Adipocyte (in vitro differentiated cells): ENCODE data around the gene PIEZO1.

Experiments
- DNase-seq: peaks from one replicate; pipeline ENCODE4 v3.0.0-alpha.2; 2015; ENCODE audit warnings: low read depth
- H3K27me3 ChIP-seq: replicated peaks from 2 replicates; pipeline ENCODE4 v1.7.0; 2013; ENCODE audit warnings: mild to moderate bottlenecking, low read length, moderate library complexity; ENCODE audit not compliant: control insufficient read depth, insufficient read depth
- H3K36me3 ChIP-seq: 2 replicates; pipeline ENCODE4 v1.7.0; 2013; ENCODE audit warnings: low read length, mild to moderate bottlenecking, moderate library complexity; ENCODE audit not compliant: control insufficient read depth, insufficient read depth, severe bottlenecking
- H3K4me1 ChIP-seq: 2 replicates; pipeline ENCODE4 v1.7.0; 2013; ENCODE audit warnings: mild to moderate bottlenecking, low read length, moderate library complexity; ENCODE audit not compliant: control insufficient read depth, insufficient read depth
- H3K4me3 ChIP-seq: 2 replicates; pipeline ENCODE4 v1.7.0; 2013; ENCODE audit warnings: mild to moderate bottlenecking, low read length, moderate library complexity
- H3K9ac ChIP-seq: 2 replicates; pipeline ENCODE4 v1.7.0; 2013; ENCODE audit warnings: mild to moderate bottlenecking, low read length, moderate library complexity
- H3K9me3 ChIP-seq: 2 replicates; pipeline ENCODE4 v1.7.0; 2013; ENCODE audit warnings: mild to moderate bottlenecking, low read length, moderate library complexity; ENCODE audit not compliant: control insufficient read depth

Gene PIEZO1

DNA sequence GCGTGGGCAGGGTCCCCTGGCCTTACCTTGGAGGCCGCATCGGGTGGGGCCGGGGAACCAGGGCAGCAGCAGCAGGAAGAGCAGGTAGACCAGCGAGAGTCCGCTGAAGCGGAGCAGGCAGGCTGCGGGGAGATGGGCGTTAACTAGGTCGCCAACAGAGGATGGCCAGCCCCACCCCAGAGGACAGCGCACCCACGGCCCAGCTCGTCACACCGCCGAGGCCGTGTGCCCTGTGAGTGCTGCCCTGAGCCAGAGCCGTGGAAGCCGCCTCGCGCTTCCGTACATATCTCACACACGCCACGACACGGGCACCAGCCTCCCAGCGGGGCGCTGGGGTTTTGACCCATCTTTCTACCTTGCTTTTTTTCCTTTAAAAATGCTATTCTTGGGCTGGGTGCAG, 35.7 kb downstream of the PIEZO1 start:
- no peaks in the 10 kb centered on the region for H3K9me3 ChIP-seq
- H3K9ac ChIP-seq: no peak overlapping the region
- peaks cover 6% of the 10 kb centered on the region for H3K4me1 ChIP-seq
- H3K4me3 ChIP-seq: no peak overlapping the region
- DNase-seq: no peak
- peaks cover 24% of the 10 kb centered on the region for H3K36me3 ChIP-seq
- H3K27me3 ChIP-seq: no peaks in the 10 kb centered on the region

DNA sequence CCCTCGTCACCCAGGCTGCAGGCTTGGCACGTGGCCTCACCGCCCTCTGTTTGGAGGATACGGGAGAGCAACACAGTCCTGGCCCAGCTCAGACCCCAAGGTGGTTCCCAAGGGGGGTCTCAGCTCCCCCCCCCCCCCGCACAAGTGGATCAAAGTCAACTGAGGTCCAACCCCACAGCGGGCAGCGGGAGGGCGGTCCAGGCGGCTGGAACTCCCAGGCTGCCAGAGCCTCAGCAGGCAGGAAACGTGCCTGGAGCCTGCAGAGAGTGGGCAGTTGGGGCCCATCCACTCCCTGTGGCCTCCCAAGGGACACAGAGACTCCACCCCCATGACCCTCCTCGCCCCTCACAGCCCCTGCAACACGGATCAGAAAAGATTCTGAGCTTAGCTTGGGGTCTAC, 36.7 kb downstream of the PIEZO1 start:
- no peak overlapping the region for H3K9ac ChIP-seq
- no peak for DNase-seq
- no peaks in the 10 kb centered on the region for H3K9me3 ChIP-seq
- peaks cover 6% of the 10 kb centered on the region for H3K4me1 ChIP-seq
- no peaks in the 10 kb centered on the region for H3K27me3 ChIP-seq
- H3K4me3 ChIP-seq: no peak overlapping the region
- H3K36me3 ChIP-seq: peaks cover 28% of the 10 kb centered on the region

DNA sequence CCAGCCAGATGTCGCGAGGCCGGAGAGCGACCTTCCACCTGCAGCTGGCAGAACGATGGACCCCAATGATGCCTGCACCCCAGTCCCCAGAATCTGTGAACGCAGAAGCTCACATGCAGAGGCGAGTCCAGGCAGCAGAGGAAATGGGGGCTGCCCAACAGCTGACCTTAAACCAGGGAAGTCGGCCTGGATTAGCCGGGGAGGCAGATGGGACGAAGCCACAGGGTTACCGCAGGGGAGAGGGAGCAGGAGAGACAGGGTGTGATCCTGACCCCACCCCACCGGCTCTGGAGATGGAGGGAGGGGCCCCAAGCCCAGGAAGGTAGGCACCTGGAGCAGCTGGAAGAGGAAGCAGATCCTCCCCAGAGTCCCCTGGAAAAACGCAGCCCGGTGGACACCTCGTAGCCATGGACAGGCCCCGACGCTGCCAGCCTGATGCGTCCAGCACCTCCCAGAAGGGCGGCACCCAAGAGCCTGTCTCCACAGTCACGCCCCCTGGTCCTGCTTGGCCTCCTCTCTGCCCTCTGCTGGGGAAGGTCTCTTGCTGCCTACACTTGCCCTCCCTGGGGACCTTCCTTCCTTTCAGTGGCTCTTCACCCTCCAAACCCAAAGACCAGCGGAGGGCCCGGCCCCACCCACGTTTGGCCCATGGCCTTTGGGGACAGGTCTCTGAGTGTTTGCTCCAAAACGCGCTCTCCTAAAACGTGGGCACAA, 37.3 kb downstream of the PIEZO1 start:
- H3K27me3 ChIP-seq: no peaks in the 10 kb centered on the region
- H3K4me1 ChIP-seq: peaks cover 6% of the 10 kb centered on the region
- H3K4me3 ChIP-seq: no peak overlapping the region
- no peaks in the 10 kb centered on the region for H3K9me3 ChIP-seq
- no peak for DNase-seq
- peaks cover 34% of the 10 kb centered on the region for H3K36me3 ChIP-seq
- no peak overlapping the region for H3K9ac ChIP-seq

DNA sequence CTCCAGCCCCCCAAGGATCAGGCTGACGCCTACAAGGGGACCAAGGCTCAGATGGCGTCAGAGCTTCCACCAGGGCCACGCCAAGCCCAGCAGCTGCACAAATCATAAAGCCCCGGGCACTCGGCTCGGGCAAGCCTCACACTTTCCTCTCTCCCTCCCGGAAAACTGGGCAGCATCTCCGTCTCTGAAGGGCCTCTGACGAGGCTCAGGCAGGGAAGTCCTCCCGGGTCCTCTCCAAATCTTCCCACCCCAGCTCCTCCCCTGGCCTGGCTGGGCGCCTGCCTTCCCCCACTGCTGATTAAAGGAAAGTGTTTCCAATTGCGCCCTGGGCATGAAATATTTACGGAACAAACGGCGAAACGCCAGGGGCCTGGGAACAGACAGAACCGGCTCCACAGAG, 38.5 kb downstream of the PIEZO1 start:
- Histone ChIP-seq H3K36me3 (peaks cover 40% of the 10 kb centered on the region), H3K9me3 (no peaks in the 10 kb centered on the region), H3K4me1 (peaks cover 6% of the 10 kb centered on the region), H3K9ac (peak overlapping the region; percentile 25), H3K27me3 (no peaks in the 10 kb centered on the region), H3K4me3 (no peak overlapping the region)
- DNase-seq: no peak

DNA sequence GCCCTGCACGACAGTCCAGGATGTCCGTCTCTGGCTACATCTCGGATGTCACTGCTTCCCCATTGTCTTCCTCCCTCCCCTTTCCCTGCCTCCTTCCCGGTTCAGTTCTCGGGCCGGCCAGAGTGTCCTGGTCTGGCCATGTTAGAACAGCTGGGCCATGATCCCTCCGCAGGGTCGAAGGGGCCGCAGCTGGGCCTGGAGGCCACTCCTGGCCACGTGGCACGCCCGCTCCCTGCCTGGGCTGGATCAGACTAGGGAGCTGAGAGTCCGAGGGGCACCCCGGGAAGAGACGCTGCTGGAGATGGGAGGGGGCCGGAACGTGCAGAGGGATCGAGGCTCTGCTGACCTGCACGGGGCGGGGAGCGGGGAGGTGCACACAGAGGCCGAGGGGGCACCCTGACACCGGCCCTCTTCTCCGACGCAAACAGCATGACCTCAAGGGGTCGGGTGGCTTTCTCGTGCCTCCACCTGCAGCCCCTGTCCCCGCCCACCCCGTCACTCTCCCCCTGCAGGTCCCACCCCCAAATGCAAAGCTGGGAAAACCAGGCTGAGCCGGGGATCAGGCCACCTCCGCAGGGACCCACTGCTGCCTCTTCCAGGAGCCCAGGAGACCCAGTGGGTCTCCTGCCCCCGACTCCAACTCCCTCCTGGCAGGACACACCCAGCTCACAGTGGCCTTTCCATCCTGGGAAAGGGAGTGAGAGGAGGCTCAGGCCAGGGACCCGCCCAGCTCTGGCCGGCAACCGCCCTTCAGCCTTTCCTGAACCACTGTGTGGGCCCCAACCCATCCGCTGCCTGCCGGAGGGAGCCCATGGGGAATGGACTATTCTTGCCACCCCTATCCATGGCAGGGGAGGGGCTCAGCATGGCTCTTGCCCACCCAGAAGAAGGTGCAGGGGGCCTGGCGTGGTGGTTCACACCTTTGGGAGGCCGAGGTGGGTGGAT, 40.2 kb downstream of the PIEZO1 start:
- no peak overlapping the region for H3K9ac ChIP-seq
- no peak overlapping the region for H3K4me3 ChIP-seq
- H3K27me3 ChIP-seq: no peaks in the 10 kb centered on the region
- peaks cover 50% of the 10 kb centered on the region for H3K36me3 ChIP-seq
- H3K4me1 ChIP-seq: peaks cover 6% of the 10 kb centered on the region
- no peak for DNase-seq
- H3K9me3 ChIP-seq: no peaks in the 10 kb centered on the region

DNA sequence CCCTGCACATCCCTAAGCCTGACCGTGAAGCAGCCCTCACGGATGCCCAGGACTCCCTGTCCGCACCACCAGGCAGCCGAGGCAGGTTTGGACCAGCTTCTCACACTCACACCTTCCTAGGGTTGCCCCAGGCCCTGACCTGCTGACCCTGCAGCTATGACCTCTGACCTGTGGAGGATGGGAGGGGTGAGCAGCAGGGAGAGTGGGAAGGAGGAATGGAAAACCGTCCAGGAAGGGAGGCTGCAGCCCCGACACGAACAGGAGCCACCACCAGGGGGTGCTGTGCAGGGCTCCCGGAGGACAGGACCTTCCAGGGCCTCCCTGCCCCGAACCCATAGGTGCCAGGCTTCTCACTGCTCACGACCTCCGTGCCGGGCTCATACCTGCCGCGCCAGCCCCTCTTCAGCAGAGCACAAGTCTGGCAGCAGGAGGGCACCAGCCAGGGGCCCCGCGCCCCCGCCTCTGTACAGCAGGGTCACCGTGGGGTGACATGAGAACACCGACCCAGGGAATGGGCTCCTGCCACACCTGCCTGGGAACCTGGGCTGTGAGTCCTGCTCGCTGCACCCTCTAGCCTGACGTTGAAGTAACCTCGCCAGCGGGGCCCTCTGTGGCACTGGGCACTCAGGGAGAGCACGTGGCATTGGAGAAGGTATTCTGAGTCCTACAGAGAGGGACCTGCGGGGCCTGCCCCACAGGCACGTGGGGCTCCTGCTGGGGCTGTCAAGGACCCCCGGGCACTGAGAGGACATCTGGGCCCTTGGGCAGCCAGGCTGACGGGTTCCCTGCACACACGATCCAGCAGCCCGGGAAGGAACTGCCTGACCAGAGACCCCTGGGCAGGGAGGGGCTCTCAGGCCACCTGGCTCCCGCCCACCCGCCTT, 41.1 kb downstream of the PIEZO1 start:
- Histone ChIP-seq H3K4me3 (no peak overlapping the region), H3K9ac (no peak overlapping the region), H3K36me3 (peaks cover 58% of the 10 kb centered on the region), H3K27me3 (no peaks in the 10 kb centered on the region), H3K4me1 (peaks cover 6% of the 10 kb centered on the region), H3K9me3 (no peaks in the 10 kb centered on the region)
- DNase-seq: peak; percentile 86

DNA sequence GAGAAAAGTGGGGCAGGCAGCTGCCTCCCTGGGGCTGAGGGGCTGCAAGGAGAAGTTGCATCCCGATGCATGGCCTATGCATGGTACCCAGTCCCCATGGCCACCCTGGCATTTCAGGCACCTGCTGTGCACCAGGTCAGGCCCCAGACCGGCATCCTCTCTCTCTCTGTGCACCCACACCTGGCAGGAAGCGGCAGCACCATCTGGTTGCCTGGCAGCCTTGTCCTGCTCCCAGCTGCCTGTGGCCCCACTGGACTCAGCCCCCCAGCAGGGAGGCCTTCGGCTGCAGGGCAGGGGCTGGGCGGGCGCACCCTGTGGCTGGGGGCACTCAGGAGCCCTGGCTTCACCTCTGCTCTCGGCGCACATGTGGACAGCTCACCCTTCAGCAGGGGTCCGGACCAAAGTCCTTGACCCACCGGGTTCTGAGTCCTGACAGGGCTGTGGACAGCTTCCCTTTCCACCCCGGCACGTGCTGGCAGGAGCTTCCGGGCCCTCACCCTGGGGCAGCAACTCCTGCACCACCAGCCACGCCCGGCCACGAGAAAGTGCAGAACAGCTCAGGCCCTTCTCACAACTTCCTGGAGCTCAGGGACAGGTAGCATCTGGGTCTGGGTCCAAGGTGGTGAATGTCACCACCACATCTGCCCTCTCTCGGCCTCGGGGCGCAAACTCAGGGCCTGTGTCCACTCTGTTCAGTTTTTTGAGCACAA, 42.0 kb downstream of the PIEZO1 start:
- no peak overlapping the region for H3K4me3 ChIP-seq
- no peaks in the 10 kb centered on the region for H3K9me3 ChIP-seq
- no peaks in the 10 kb centered on the region for H3K27me3 ChIP-seq
- DNase-seq: no peak
- peaks cover 6% of the 10 kb centered on the region for H3K4me1 ChIP-seq
- peaks cover 62% of the 10 kb centered on the region for H3K36me3 ChIP-seq
- no peak overlapping the region for H3K9ac ChIP-seq

DNA sequence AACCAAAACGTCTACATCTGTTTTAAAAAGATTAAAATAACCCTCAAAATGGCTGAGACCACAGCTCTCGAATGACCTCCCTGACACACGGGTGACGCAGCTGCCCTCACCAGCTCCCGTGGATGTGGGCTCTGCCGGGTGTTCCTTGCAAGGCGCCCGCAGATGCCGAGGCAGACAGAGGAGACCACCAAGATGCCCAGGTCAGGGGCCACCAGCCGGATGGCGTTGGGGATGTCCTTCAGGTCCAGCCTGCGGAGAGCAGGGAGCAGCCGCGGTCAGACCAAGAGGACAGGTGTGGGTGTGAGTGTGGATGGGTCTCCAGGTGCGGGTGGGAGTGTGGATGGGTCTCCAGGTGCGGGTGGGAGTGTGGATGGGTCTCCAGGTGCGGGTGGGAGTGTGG, 43.7 kb downstream of the PIEZO1 start:
- Histone ChIP-seq H3K4me3 (no peak overlapping the region), H3K36me3 (peaks cover 68% of the 10 kb centered on the region), H3K9ac (no peak overlapping the region), H3K9me3 (no peaks in the 10 kb centered on the region), H3K4me1 (no peaks in the 10 kb centered on the region), H3K27me3 (no peaks in the 10 kb centered on the region)
- no peak for DNase-seq

DNA sequence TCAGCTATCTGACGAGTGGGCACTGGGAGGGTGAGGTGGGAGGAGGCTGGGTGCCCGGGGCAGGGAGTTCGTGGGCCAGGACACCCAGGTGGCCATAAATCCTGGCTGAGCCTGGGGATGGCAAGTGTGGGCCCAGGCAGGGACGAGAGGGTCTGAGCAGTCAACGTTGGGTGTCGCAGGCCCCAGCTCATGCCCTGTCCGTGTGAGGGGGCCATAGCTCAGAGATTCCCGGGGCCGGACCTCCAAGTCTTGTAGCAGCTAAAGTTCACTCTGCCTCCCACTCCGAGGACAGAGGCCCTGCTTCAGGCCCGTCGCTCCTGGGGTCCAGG, 44.3 kb downstream of the PIEZO1 start:
- peaks cover 73% of the 10 kb centered on the region for H3K36me3 ChIP-seq
- no peaks in the 10 kb centered on the region for H3K27me3 ChIP-seq
- no peak overlapping the region for H3K4me3 ChIP-seq
- no peak for DNase-seq
- H3K9ac ChIP-seq: no peak overlapping the region
- no peaks in the 10 kb centered on the region for H3K4me1 ChIP-seq
- no peaks in the 10 kb centered on the region for H3K9me3 ChIP-seq

DNA sequence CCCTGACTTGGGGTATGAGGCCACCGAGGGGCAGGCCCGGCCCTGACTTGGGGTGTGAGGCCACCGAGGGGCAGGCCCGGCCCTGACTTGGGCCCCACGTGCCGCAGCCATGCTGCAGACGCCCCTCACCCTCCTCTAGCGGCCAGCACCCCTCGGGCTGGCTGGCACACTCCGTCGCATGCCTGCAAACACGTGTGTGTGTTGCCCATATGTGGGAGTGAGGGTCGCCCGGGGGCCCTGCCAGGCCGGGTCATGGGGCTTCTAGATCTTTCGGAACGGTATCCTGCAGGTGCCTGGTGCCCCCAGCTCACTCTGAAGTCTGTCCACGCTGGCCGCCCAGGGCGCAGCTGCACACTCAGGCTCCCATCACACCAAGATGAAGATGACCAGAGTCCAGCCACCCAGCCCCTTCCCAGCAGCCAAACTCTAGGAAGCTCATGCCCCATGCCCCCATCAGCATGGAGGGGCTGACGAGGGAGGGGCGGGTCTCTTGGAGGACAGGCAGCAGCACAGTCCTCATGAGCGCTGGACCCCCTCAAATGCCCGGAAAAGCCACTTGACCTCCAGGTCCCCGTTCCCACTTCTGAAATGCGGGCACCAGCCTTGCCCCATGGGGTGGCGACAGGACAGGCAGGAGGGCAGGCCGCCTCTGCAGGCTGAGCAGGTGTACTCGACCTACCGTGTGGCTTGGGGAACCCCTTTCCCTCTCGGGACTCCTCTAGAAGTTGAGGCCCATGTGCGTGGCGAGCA, 44.9 kb downstream of the PIEZO1 start:
- H3K9ac ChIP-seq: no peak overlapping the region
- no peaks in the 10 kb centered on the region for H3K4me1 ChIP-seq
- H3K4me3 ChIP-seq: no peak overlapping the region
- no peaks in the 10 kb centered on the region for H3K27me3 ChIP-seq
- H3K9me3 ChIP-seq: no peaks in the 10 kb centered on the region
- H3K36me3 ChIP-seq: peaks cover 79% of the 10 kb centered on the region
- no peak for DNase-seq
